ENCODE measurements around the gene BABAM2. TPM values are rescaled to one million over a fixed set of nuclear protein-coding genes. Genes with fewer than 3 reads are reported as not detected.

The BABAM2 gene
- total RNA-seq, 2 donors from 2014 or later: 44.8 to 46.0 TPM

- Mint-ChIP-seq H3K4me3 (no peak overlapping the region), H3K27ac (no peak overlapping the region), H3K27me3 (no peaks in the 10 kb centered on the region), H3K36me3 (ENCODE audit: low read depth) (peaks cover 4% of the 10 kb centered on the region), H3K4me1 (peaks cover 23% of the 10 kb centered on the region)
- no peak for DNase-seq
- H3K9me3 ChIP-seq (ENCODE audit: control insufficient read depth, low read length, poor library complexity, severe bottlenecking): no peaks in the 10 kb centered on the region
- no peak for ATAC-seq
Observed at GRCh38 chr2:27906074-27906473, 15.5 kb downstream of the BABAM2 start.

DNA sequence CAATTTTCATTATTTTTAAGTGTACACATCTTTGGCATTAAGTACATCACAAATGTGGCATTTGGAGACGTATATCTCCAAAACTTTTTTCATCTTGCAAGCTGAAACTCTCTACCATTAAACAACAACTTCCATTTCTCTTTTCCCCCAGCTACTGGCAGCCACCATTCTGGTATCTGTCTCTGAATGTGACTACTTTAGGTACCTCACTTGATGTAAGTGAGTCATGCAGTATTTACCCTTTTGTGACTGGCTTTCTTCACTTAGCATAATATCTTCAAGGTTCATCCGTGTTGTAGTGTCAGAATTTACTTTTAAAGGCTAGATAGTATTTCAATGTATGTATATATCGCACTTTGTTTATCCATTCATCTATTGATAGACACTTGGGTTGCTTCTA, 17.0 kb downstream of the BABAM2 start:
- H3K36me3 Mint-ChIP-seq (ENCODE audit: low read depth): peaks cover 6% of the 10 kb centered on the region
- no peaks in the 10 kb centered on the region for H3K27me3 Mint-ChIP-seq
- no peak overlapping the region for H3K27ac Mint-ChIP-seq
- H3K9me3 ChIP-seq (ENCODE audit: control insufficient read depth, low read length, poor library complexity, severe bottlenecking): no peaks in the 10 kb centered on the region
- peaks cover 23% of the 10 kb centered on the region for H3K4me1 Mint-ChIP-seq
- ATAC-seq (no peak), DNase-seq (no peak)
- no peak overlapping the region for H3K4me3 Mint-ChIP-seq

DNA sequence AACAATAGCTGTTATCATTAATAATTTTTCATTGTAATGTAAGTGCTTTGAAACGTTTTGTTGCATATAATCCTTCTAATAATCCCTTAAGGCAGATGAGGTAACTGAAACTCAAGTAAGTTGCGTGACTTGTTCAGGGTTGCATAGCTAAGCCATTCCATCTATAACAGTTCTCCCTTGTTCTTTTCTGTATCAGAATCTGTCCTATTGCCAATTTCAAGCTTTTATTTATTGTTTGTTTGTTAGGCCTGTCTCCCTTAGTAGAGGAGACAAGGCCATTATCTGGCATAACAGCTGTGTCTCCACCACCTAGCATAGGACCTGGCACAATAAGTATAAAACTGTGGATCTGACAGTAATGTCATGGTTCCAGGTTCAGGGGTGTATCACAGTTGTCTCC, 19.4 kb downstream of the BABAM2 start:
- no peaks in the 10 kb centered on the region for H3K9me3 ChIP-seq (ENCODE audit: control insufficient read depth, low read length, poor library complexity, severe bottlenecking)
- Mint-ChIP-seq H3K4me1 (peaks cover 25% of the 10 kb centered on the region), H3K4me3 (no peak overlapping the region), H3K36me3 (ENCODE audit: low read depth) (peaks cover 6% of the 10 kb centered on the region), H3K27ac (no peak overlapping the region), H3K27me3 (no peaks in the 10 kb centered on the region)
- DNase-seq (no peak), ATAC-seq (no peak)

DNA sequence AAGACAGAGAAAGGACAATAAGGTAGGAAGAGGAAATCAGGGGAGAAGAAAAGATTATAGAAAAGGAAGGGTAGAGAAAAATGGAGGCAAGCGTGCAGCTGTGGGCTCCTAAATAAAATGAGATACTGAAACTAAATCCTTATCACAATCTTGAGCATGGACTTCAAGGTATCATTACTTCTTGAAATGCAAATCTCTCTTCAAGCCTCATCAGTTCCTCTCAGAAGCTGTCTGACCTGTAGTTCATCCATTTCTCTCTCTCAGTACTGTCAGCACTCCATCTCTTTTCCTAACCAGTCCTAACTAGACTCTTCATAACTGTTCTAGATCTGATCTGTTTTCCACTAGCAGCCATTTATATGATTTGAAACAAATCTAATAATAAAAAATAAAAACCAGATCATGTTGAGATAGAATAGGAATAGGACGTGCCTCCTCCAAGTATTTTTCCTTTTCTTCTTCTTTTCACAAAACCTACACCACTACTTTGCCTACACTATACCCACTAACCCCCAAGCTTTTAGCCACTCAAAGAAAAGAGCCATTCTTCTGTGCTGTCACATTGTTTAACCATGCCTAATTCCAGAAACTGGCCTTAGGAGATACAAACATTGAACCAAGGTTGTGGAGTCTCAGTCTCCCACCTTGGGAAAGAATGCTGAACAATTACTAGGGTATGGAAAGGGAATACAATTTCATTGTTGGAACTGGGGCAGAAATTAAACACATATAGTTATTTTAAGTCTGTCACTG, 21.1 kb downstream of the BABAM2 start:
- Mint-ChIP-seq H3K27ac (no peak overlapping the region), H3K27me3 (no peaks in the 10 kb centered on the region), H3K4me1 (peaks cover 12% of the 10 kb centered on the region), H3K4me3 (no peak overlapping the region), H3K36me3 (ENCODE audit: low read depth) (peaks cover 6% of the 10 kb centered on the region)
- H3K9me3 ChIP-seq (ENCODE audit: control insufficient read depth, low read length, poor library complexity, severe bottlenecking): no peaks in the 10 kb centered on the region
- no peak for ATAC-seq
- no peak for DNase-seq

- no peaks in the 10 kb centered on the region for H3K9me3 ChIP-seq (ENCODE audit: control insufficient read depth, low read length, poor library complexity, severe bottlenecking)
- Mint-ChIP-seq H3K27me3 (no peaks in the 10 kb centered on the region), H3K36me3 (ENCODE audit: low read depth) (peaks cover 6% of the 10 kb centered on the region), H3K27ac (no peak overlapping the region), H3K4me3 (no peak overlapping the region), H3K4me1 (peaks cover 11% of the 10 kb centered on the region)
- ATAC-seq (no peak), DNase-seq (no peak)
Observed at GRCh38 chr2:27912512-27912911, 22.0 kb downstream of the BABAM2 start.

DNA sequence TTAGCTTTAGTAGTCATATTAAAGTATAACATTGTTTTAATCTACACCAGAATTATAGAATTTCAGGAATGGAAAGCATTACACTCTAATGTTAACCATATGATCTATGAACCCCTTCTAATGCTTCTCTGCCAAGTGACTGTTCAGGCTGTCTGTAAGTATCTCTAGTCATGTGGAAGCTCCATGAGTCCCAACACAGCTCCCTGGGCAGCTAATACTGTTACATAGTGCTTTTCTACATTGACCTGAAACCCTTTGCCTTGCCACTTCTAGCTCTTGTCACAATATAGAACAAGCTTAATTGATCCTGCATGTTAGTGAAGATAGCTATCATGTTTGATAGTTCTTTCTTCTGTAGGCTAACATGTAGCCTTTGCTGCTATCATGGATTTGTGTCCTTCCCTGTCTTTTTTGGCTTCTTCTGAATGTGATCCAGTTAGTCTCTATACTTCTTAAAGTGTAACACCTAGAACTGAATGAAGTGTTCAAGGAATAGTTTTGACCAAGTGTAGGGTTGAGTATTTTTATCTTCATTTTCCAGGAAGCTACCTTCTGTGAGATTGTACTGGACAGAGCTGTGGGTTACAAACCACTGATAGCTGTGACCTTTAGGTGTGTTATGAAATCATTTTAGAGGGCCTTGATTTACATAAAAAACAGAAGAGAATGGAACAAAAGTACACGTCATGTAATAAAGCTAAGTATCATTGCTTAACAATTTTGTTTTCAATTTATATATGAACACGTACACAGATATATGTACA, 23.7 kb downstream of the BABAM2 start:
- ATAC-seq (no peak), DNase-seq (no peak)
- Mint-ChIP-seq H3K27ac (no peak overlapping the region), H3K36me3 (ENCODE audit: low read depth) (peaks cover 4% of the 10 kb centered on the region), H3K27me3 (no peaks in the 10 kb centered on the region), H3K4me3 (no peak overlapping the region), H3K4me1 (peaks cover 6% of the 10 kb centered on the region)
- H3K9me3 ChIP-seq (ENCODE audit: control insufficient read depth, low read length, poor library complexity, severe bottlenecking): no peaks in the 10 kb centered on the region

DNA sequence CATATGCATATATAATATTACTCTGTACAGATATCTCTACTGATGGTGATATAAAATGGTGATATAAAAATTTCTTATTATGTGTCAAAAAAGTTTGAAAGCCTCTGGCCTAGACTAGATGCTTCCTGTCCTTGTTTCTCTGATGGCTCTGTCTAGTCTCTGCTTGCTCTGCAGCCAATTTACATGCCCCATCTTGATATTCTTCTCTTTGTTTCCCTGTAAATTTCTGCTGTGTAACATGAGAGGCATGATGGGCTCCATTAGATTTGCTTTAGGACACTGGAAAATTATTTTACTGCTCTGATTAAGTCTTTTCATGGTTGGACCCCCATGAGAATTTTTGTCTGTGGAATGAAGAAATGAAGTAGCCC, 24.3 kb downstream of the BABAM2 start:
- H3K9me3 ChIP-seq (ENCODE audit: control insufficient read depth, low read length, poor library complexity, severe bottlenecking): no peaks in the 10 kb centered on the region
- peaks cover 6% of the 10 kb centered on the region for H3K4me1 Mint-ChIP-seq
- no peak overlapping the region for H3K4me3 Mint-ChIP-seq
- H3K27me3 Mint-ChIP-seq: no peaks in the 10 kb centered on the region
- H3K36me3 Mint-ChIP-seq (ENCODE audit: low read depth): peaks cover 4% of the 10 kb centered on the region
- no peak overlapping the region for H3K27ac Mint-ChIP-seq
- no peak for DNase-seq
- ATAC-seq: no peak

DNA sequence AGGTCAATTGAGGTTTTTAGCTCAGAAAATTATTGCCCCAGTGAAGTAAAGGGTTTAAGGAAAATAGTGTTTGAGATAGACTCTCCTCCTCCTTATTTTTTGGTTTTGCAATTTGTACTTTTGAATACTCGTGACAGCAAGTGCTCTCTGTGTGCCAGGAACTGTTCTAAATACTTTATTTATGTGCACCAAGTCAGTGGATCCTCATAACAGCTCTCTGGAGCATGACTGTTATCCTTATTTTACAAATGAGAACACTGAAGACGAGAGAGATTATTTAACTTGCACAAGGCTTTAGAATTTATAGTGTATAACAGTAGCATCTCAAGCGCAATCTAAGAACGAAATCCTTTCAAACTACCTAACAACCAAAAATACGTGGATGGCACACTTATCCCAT, 24.7 kb downstream of the BABAM2 start:
- Mint-ChIP-seq H3K36me3 (ENCODE audit: low read depth) (peaks cover 4% of the 10 kb centered on the region), H3K4me3 (no peak overlapping the region), H3K27me3 (no peaks in the 10 kb centered on the region), H3K27ac (no peak overlapping the region), H3K4me1 (peaks cover 9% of the 10 kb centered on the region)
- ATAC-seq (no peak), DNase-seq (no peak)
- H3K9me3 ChIP-seq (ENCODE audit: control insufficient read depth, low read length, poor library complexity, severe bottlenecking): no peaks in the 10 kb centered on the region

DNA sequence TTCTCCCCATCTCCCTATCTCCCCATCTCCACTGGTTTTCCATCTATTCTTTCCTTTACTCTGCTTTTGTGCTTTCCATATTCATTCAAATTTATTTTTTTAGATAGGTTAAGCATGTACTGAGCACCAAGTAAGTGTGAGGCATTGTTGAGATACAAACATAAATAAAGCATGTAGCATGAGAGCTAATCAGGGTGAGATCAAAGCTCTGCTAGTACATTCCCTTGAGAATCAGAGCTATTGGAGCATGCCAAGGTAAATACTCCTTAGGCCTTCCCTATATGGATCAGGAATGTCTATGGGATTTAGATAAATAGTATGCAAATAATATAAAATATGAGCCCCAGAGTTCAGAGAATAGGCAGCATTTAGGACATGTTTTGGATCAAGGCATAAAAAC, 25.3 kb downstream of the BABAM2 start:
- Mint-ChIP-seq H3K36me3 (ENCODE audit: low read depth) (peaks cover 4% of the 10 kb centered on the region), H3K4me1 (peaks cover 12% of the 10 kb centered on the region), H3K4me3 (no peak overlapping the region), H3K27me3 (no peaks in the 10 kb centered on the region), H3K27ac (no peak overlapping the region)
- no peaks in the 10 kb centered on the region for H3K9me3 ChIP-seq (ENCODE audit: control insufficient read depth, low read length, poor library complexity, severe bottlenecking)
- DNase-seq: no peak
- no peak for ATAC-seq

DNA sequence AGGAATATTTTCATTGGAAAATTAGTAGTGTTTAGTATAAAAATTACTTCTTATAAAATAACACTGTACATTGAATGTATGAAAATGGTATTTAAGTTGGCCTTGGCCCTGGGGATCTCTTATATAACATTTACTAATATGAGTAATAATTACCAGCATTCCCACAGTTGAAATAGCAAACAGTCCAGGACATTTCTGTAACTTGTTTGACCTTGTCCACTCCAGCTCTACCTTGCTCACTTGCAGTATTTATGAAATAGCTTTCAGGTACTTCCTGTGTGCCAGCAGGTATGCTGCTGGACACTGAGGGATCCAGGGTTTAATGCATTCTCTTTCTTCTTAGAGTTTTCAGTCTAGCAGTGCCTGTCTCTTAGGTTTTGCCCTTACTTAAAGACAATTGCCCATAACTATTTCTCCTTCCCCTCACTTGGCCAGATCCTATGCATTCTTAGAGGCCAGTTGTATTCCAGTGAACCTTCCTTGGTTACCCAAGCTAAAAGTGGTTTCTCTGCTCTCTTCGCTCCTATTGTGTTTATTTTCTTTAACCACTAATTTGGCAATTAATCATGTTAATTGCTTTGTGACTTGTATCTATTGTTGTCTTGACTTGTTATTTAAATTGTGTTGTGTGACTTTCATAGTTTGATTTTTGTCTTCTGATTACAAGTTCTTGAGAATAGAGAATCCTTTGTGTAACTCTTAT, 25.9 kb downstream of the BABAM2 start:
- no peak for DNase-seq
- ATAC-seq: no peak
- peaks cover 12% of the 10 kb centered on the region for H3K4me1 Mint-ChIP-seq
- H3K4me3 Mint-ChIP-seq: no peak overlapping the region
- no peaks in the 10 kb centered on the region for H3K9me3 ChIP-seq (ENCODE audit: control insufficient read depth, low read length, poor library complexity, severe bottlenecking)
- no peak overlapping the region for H3K27ac Mint-ChIP-seq
- peaks cover 2% of the 10 kb centered on the region for H3K36me3 Mint-ChIP-seq (ENCODE audit: low read depth)
- no peaks in the 10 kb centered on the region for H3K27me3 Mint-ChIP-seq

GRCh38 chr2:27920148-27920885, 29.8 kb downstream of the BABAM2 start:
- Mint-ChIP-seq H3K4me3 (peak overlapping the region; percentile 9), H3K4me1 (peaks cover 10% of the 10 kb centered on the region), H3K36me3 (ENCODE audit: low read depth) (no peaks in the 10 kb centered on the region), H3K27me3 (no peaks in the 10 kb centered on the region), H3K27ac (peak overlapping the region; percentile 88)
- DNase-seq (no peak), ATAC-seq (peak; percentile 99)
- no peaks in the 10 kb centered on the region for H3K9me3 ChIP-seq (ENCODE audit: control insufficient read depth, low read length, poor library complexity, severe bottlenecking)

GRCh38 chr2:27921424-27921823, 30.9 kb downstream of the BABAM2 start:
- no peaks in the 10 kb centered on the region for H3K27me3 Mint-ChIP-seq
- ATAC-seq: no peak

More at GRCh38 chr2:27921424-27921823, 30.9 kb downstream of the BABAM2 start:
- no peak overlapping the region for H3K27ac Mint-ChIP-seq
- no peak overlapping the region for H3K4me3 Mint-ChIP-seq
- no peaks in the 10 kb centered on the region for H3K9me3 ChIP-seq (ENCODE audit: control insufficient read depth, low read length, poor library complexity, severe bottlenecking)
- peaks cover 4% of the 10 kb centered on the region for H3K36me3 Mint-ChIP-seq (ENCODE audit: low read depth)
- DNase-seq: no peak
- H3K4me1 Mint-ChIP-seq: peaks cover 17% of the 10 kb centered on the region

All from T-helper 17 cell (primary cell).